Lung (tissue), 12 donors: ENCODE measurements around the gene ZDHHC3. TPM values are rescaled to one million over a fixed set of nuclear protein-coding genes. Genes with fewer than 3 reads are reported as not detected.

Experiments used
- ATAC-seq: fragments of 200-7000 bp; cut with Tn5 transposase; one replicate; pipeline ENCODE4 v1.9.1; 2020; ENCODE audit warnings: moderate number of reproducible peaks; ENCODE audit not compliant: insufficient read depth, low FRiP score
- DNase-seq, 3 donors: peaks; one replicate each; pipeline ENCODE4 v3.0.0-alpha.2; 2013 to 2017
- H3K27ac ChIP-seq, 2 donors: one replicate each; pipeline ENCODE4 v1.5.1; 2013; ENCODE audit warnings: mild to moderate bottlenecking in 2 of 2, moderate library complexity in 2 of 2, control low read depth in 1 of 2, inconsistent platforms in 1 of 2, low read depth in 1 of 2, low read length in 1 of 2
- H3K27me3 ChIP-seq, 3 donors: one replicate each; pipeline ENCODE4 v1.5.1; 2013; ENCODE audit warnings: low read length in 2 of 3; ENCODE audit not compliant: control insufficient read depth in 3 of 3, insufficient read depth in 3 of 3
- H3K36me3 ChIP-seq, 4 donors: one replicate each; pipeline ENCODE4 v1.5.1; 2013; ENCODE audit warnings: low read length in 4 of 4, mild to moderate bottlenecking in 1 of 4, moderate library complexity in 1 of 4; ENCODE audit not compliant: control insufficient read depth in 4 of 4, insufficient read depth in 4 of 4
- H3K4me1 ChIP-seq, 5 donors: one replicate each; pipeline ENCODE4 v1.5.1; 2013; ENCODE audit warnings: low read length in 5 of 5, mild to moderate bottlenecking in 2 of 5, moderate library complexity in 1 of 5; ENCODE audit not compliant: control insufficient read depth in 5 of 5, insufficient read depth in 5 of 5
- H3K4me3 ChIP-seq: one replicate; pipeline ENCODE4 v1.5.1; 2013; ENCODE audit warnings: mild to moderate bottlenecking, control low read depth, moderate library complexity
- H3K9ac ChIP-seq, 2 donors: one replicate each; pipeline ENCODE4 v1.5.1; 2013; ENCODE audit warnings: low read length in 2 of 2, control low read depth in 1 of 2; ENCODE audit not compliant: insufficient read depth in 1 of 2
- H3K9me3 ChIP-seq, 4 donors: one replicate each; pipeline ENCODE4 v1.5.1; 2013; ENCODE audit warnings: low read length in 3 of 4, mild to moderate bottlenecking in 1 of 4, moderate library complexity in 1 of 4; ENCODE audit not compliant: control insufficient read depth in 4 of 4, insufficient read depth in 3 of 4
- WGBS, 2 donors: extraction: QIAGEN DNeasy Blood & Tissue Kit; methylation state at CpG; one replicate each; pipeline ENCODE4 v1.1.7; 2013; 5-methylcytosine and 5-hydroxymethylcytosine counted together
- polyA plus RNA-seq, 2 donors: library from polyadenylated mRNA; stranded (reverse); fragments of 200-250 nt; gene quantifications; one replicate each; pipeline ENCODE4 v1.2.1, GENCODE V29; 2013
- total RNA-seq, 2 donors: library from RNA; depleted of rRNA in 1 of 2; stranded (reverse); fragments of >200 nt in 1 of 2; gene quantifications; one replicate each; pipeline ENCODE4 v1.2.1, GENCODE V29; 2014 to 2021
- TF ChIP-seq, protein P1 (sequence below): IDR thresholded peaks from 2 replicates; pipeline ENCODE4 v1.5.1; 2012; ENCODE audit warnings: mild to moderate bottlenecking; ENCODE audit errors: control extremely low read depth, extremely low read depth
- donor health status: control.
- donor health status: control.
- donor health status: Bipolar disorder and iron deficiency.
- donor health status: healthy.
- donor health status: DM: yes; HTN: yes; CAD: no.

The ZDHHC3 gene
- total and polyA plus RNA-seq, 4 donors = 49.8 to 96.2 (median 78.0) TPM

- TF ChIP-seq, protein P1, sequence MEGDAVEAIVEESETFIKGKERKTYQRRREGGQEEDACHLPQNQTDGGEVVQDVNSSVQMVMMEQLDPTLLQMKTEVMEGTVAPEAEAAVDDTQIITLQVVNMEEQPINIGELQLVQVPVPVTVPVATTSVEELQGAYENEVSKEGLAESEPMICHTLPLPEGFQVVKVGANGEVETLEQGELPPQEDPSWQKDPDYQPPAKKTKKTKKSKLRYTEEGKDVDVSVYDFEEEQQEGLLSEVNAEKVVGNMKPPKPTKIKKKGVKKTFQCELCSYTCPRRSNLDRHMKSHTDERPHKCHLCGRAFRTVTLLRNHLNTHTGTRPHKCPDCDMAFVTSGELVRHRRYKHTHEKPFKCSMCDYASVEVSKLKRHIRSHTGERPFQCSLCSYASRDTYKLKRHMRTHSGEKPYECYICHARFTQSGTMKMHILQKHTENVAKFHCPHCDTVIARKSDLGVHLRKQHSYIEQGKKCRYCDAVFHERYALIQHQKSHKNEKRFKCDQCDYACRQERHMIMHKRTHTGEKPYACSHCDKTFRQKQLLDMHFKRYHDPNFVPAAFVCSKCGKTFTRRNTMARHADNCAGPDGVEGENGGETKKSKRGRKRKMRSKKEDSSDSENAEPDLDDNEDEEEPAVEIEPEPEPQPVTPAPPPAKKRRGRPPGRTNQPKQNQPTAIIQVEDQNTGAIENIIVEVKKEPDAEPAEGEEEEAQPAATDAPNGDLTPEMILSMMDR = no peak
- Histone ChIP-seq H3K27me3 (no peaks in the 10 kb centered on the region), H3K4me3 (no peak overlapping the region), H3K4me1 (peaks cover 0 to 17% (median 5%) of the 10 kb centered on the region in 5 donors), H3K27ac (no peak overlapping the region), H3K36me3 (peaks cover 7 to 36% (median 13%) of the 10 kb centered on the region in 4 donors), H3K9ac (no peak overlapping the region), H3K9me3 (no peaks in the 10 kb centered on the region)
- DNase-seq = no peak
- WGBS, 2 donors = 90% methylated on average over 9 of the region's 9 CpGs
- no peak for ATAC-seq
Observed at GRCh38 chr3:44942202-44942921, 33.6 kb downstream of the ZDHHC3 start.

DNA sequence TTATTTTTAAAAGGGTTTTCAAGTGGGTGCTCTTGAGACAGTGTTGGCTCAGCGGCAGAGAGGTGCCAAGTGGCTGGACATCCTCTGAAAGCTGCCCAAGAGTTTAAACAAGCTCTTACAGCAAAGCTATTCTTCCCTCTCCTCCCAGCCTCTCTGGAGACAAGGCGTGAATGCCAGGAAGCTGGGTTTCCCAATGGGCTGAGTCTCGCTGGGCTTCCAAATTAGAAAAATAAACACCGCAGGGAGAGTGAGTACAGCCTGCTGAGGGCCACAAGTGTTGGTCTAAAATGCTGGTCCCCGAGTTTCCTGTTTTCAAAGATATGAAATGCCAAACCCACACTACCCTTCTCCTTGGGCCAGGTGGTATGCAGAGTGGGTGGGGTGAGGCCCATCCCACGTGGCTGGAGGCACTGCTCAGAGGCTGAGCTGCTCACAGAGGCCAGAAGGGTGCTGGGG is 36.4 kb downstream of the ZDHHC3 start:
- H3K36me3 ChIP-seq = peaks cover 5 to 28% (median 13%) of the 10 kb centered on the region in 4 donors
- DNase-seq (peak; percentile 71 to 87 (median 73)), ATAC-seq (peak; percentile 79)
- H3K9ac ChIP-seq = no peak overlapping the region
- 45 to 68% methylated on average over 6 of the region's 6 CpGs for WGBS, 2 donors
- TF ChIP-seq, protein P1 = no peak
- no peaks in the 10 kb centered on the region for H3K27me3 ChIP-seq
- no peak overlapping the region for H3K4me3 ChIP-seq
- no peaks in the 10 kb centered on the region for H3K9me3 ChIP-seq
- peak overlapping the region in 1 of 2 donors; percentile 85 for H3K27ac ChIP-seq
- H3K4me1 ChIP-seq = peaks cover 0 to 12% (median 5%) of the 10 kb centered on the region in 5 donors

DNA sequence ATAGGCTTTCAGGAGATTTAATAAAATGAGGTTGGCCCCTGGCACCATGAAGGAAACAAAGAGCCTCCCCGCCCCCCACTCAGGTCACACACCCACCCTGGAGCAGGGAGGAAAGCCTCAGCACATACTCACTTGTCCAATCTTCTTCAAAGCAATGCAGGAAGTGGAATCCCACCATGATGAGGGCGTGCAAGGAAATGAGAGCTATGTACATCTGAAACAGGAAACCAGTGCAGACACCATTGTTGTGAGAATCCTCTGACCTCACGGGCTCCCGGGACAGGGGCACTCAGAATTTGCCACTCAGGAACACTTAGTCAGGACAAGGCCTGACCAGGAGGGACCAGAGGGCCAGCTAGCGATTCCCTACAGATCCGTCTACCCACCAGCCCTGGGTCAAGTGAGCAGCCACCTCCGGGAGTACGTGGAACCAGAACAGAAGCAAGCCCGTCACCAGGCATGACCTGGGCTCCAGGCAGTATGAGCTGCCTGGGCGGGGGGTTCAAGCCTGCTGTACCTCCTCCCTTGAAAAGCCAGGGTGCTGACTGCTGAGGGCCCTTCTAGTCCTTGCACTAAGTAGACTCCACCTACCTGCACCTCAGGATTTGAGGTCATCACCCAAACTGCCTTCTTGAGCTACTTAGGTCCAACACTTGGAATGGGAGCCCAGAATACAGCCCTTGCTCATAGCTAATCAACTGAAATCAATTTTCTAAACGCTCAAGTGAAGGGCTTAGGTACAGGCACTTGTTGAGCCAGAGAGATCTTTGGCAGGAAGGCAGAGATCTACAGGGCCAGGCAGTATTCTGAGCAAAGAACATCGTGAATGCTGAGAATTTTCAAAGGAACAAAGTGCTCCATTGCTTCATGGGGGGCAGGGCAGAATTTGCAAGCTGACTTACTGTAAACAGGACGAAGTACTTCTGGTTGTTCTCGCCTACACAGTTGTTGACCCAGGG is 42.7 kb downstream of the ZDHHC3 start:
- DNase-seq = peak in 1 of 3 donors; percentile 19
- WGBS, 2 donors = 79 to 88% methylated on average over 14 of the region's 14 CpGs
- H3K4me3 ChIP-seq = no peak overlapping the region
- H3K9me3 ChIP-seq = no peaks in the 10 kb centered on the region
- no peak for ATAC-seq
- H3K4me1 ChIP-seq = peaks cover 0 to 15% (median 0%) of the 10 kb centered on the region in 5 donors
- TF ChIP-seq, protein P1 = no peak
- H3K36me3 ChIP-seq = peaks cover 5 to 37% (median 19%) of the 10 kb centered on the region in 4 donors
- H3K9ac ChIP-seq = no peak overlapping the region
- H3K27ac ChIP-seq = peak overlapping the region in 1 of 2 donors; percentile 2
- no peaks in the 10 kb centered on the region for H3K27me3 ChIP-seq
